Mucosa of descending colon (tissue), 3 donors: ENCODE results near the gene ZSWIM7. TPM values are rescaled to one million over a fixed set of nuclear protein-coding genes. Genes with fewer than 3 reads are reported as not detected.

Experiments used
- ATAC-seq: fragments of 200-7000 bp; cut with Tn5 transposase; one replicate; pipeline ENCODE4 v1.9.1; 2020; ENCODE audit warnings: mild to moderate bottlenecking, moderate library complexity
- DNase-seq, 3 donors: peaks; one replicate each; pipeline ENCODE4 v3.0.0-alpha.2; 2020
- H3K36me3 ChIP-seq: fragments of 200-600 bp; one replicate; pipeline ENCODE4 v1.8.0; 2021; ENCODE audit warnings: low read depth, mild to moderate bottlenecking
- H3K4me1 ChIP-seq: fragments of 200-600 bp; one replicate; pipeline ENCODE4 v1.8.0; 2021; ENCODE audit warnings: low read depth, mild to moderate bottlenecking
- H3K4me3 ChIP-seq: fragments of 200-600 bp; one replicate; pipeline ENCODE4 v1.8.0; 2021; ENCODE audit warnings: mild to moderate bottlenecking
- H3K9me3 ChIP-seq: fragments of 200-600 bp; one replicate; pipeline ENCODE4 v1.8.0; 2021; ENCODE audit warnings: mild to moderate bottlenecking
- intact Hi-C, 2 donors: fragments of 100-400 bp; cut with DNase I in 1 of 2; cut with micrococcal nuclease in 1 of 2; formaldehyde crosslinking; loops; one replicate each; pipeline versions ENCODE4 v1.11.0 to v1.11.1; 2022; cut with DNase I, micrococcal nuclease
- long read RNA-seq, 2 donors: library from polyadenylated mRNA; unstranded; transcript quantifications; one replicate each; pipeline ENCODE4 v2.0.0, GENCODE V29; 2019 to 2021
- total RNA-seq, 3 donors: library from RNA; stranded (reverse); fragmentation: NEBNext Ultra II Directional in 2 of 3; extraction: Animal tissue kit (Norgen Biotek cat#: 25700) in 2 of 3; gene quantifications; one replicate each; pipeline versions ENCODE4 v1.2.1 to v1.2.4, GENCODE V29; 2021 to 2023
- TF ChIP-seq, protein P1 (sequence below): fragments of 200-600 bp; IDR thresholded peaks from one replicate; pipeline ENCODE4 v1.8.0; 2022; ENCODE audit warnings: antibody characterized with exemption, mild to moderate bottlenecking
- donor health status: DM: no; HTN: no; CAD: no; lungs with moderate emphysema.
- donor health status: DM: no; HTN: no; CAD: no.
- donor health status: DM: no; HTN: yes; CAD: no.

The ZSWIM7 gene, protein sequence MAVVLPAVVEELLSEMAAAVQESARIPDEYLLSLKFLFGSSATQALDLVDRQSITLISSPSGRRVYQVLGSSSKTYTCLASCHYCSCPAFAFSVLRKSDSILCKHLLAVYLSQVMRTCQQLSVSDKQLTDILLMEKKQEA
- 10 to 100 TPM; 17.3 to 32.1 (median 26.0) TPM for total RNA-seq
- long read RNA-seq, donor 1, transcript ZSWIM7-205 (6 exons, 703 nt) = major isoform, 11 of 31 reads
- long read RNA-seq, donor 1, transcript ZSWIM7-201 (5 exons, 2,008 nt) = minor isoform, 6 of 31 reads
- long read RNA-seq, donor 1, partial matches to known transcripts = 1 of 31 reads
- long read RNA-seq, donor 1, other reads (novel, unspliced or antisense) = 9 of 31 reads
- long read RNA-seq, donor 2, transcript ZSWIM7-201 (5 exons, 2,008 nt) = major isoform, 5 of 15 reads
- long read RNA-seq, donor 2, partial matches to known transcripts = 0 of 15 reads
- long read RNA-seq, donor 2, other reads (novel, unspliced or antisense) = 5 of 15 reads

GRCh38 chr17:15999141-15999973 lies at the start of gene ZSWIM7, which contains the start of gene TTC19:
ZSWIM7 (minus strand) TSS chr17:15999704; CDS start chr17:15999594, 110 bp downstream.
TTC19 (plus strand) TSS chr17:15999824; CDS start chr17:15999849, 25 bp downstream.
- intact Hi-C loops = loop anchor here (10.0 kb wide), 2 partner anchors 55 to 175 kb away; partner anchors contain the start of gene ADORA2B (in 1 of the 2)
- peak; percentile 95 for ATAC-seq

GRCh38 chr17:16048811-16049449 lies 49.4 kb upstream of the ZSWIM7 start:
- H3K4me3 ChIP-seq = no peak overlapping the region
- no peaks in the 10 kb centered on the region for H3K36me3 ChIP-seq
- intact Hi-C loops = no loop called here
- no peaks in the 10 kb centered on the region for H3K4me1 ChIP-seq
- ATAC-seq = no peak
- no peaks in the 10 kb centered on the region for H3K9me3 ChIP-seq
- TF ChIP-seq, protein P1, sequence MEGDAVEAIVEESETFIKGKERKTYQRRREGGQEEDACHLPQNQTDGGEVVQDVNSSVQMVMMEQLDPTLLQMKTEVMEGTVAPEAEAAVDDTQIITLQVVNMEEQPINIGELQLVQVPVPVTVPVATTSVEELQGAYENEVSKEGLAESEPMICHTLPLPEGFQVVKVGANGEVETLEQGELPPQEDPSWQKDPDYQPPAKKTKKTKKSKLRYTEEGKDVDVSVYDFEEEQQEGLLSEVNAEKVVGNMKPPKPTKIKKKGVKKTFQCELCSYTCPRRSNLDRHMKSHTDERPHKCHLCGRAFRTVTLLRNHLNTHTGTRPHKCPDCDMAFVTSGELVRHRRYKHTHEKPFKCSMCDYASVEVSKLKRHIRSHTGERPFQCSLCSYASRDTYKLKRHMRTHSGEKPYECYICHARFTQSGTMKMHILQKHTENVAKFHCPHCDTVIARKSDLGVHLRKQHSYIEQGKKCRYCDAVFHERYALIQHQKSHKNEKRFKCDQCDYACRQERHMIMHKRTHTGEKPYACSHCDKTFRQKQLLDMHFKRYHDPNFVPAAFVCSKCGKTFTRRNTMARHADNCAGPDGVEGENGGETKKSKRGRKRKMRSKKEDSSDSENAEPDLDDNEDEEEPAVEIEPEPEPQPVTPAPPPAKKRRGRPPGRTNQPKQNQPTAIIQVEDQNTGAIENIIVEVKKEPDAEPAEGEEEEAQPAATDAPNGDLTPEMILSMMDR = no peak
- DNase-seq = no peak

More at GRCh38 chr17:15999141-15999973, at the start of gene ZSWIM7, which contains the start of gene TTC19:
- H3K4me1 ChIP-seq = peaks cover 8% of the 10 kb centered on the region
- TF ChIP-seq, protein P1 = no peak
- no peaks in the 10 kb centered on the region for H3K9me3 ChIP-seq
- peak within 1 kb of the TSS; percentile 58 for H3K4me3 ChIP-seq
- H3K36me3 ChIP-seq = no peaks in the 10 kb centered on the region
- DNase-seq = peak; percentile 98 to 99 (median 99)

- ATAC-seq = no peak
- TF ChIP-seq, protein P1 = no peak
- intact Hi-C loops = no loop called here
- no peak for DNase-seq
- H3K4me1 ChIP-seq = no peaks in the 10 kb centered on the region
- H3K9me3 ChIP-seq = no peaks in the 10 kb centered on the region
- no peaks in the 10 kb centered on the region for H3K36me3 ChIP-seq
- no peak overlapping the region for H3K4me3 ChIP-seq
Measured at GRCh38 chr17:16046966-16047365, 47.5 kb upstream of the ZSWIM7 start.

- ATAC-seq (no peak), DNase-seq (no peak)
- H3K36me3 ChIP-seq = peaks cover under 1% of the 10 kb centered on the region
Measured at GRCh38 chr17:16044487-16044886, 45.0 kb upstream of the ZSWIM7 start.

More at GRCh38 chr17:16044487-16044886, 45.0 kb upstream of the ZSWIM7 start:
- Histone ChIP-seq H3K4me3 (no peak overlapping the region), H3K4me1 (no peaks in the 10 kb centered on the region), H3K9me3 (no peaks in the 10 kb centered on the region)
- TF ChIP-seq, protein P1 = no peak
- intact Hi-C loops = no loop called here
